GM11168 (cell line): ENCODE data around the gene HEATR1.
"Not testable (repeated sequence)": the region's sequence is repeated elsewhere in the genome, so short reads cannot be mapped to it uniquely, and the experiment has no call there.

Experiments
- in situ Hi-C: fragments of 300-500 bp; cut with MboI; formaldehyde crosslinking; loops from one replicate; pipeline ENCODE4 v1.12.0; 2022; ENCODE audit warnings: low sequenced_read_pairs; ENCODE audit not compliant: unreplicated experiment

The HEATR1 gene

GRCh38 chr1:236603991-236604904 lies at the start of gene HEATR1:
TSS of gene HEATR1 (minus strand) at chr1:236604516. CDS start at chr1:236604095, 421 bp downstream.
- in situ Hi-C loops: no loop called here

- in situ Hi-C loops: no loop called here
These were observed 40.8 kb upstream of the HEATR1 start for GRCh38 chr1:236645016-236645680.

GRCh38 chr1:236642763-236643162 lies 38.4 kb upstream of the HEATR1 start:
- in situ Hi-C loops: no loop called here

- in situ Hi-C loops: no loop called here
These were observed 35.4 kb upstream of the HEATR1 start for GRCh38 chr1:236639686-236640085.

GRCh38 chr1:236638945-236639344 lies 34.6 kb upstream of the HEATR1 start:
- in situ Hi-C loops: no loop called here

- in situ Hi-C loops: no loop called here
These were observed 31.7 kb upstream of the HEATR1 start for GRCh38 chr1:236636017-236636416.

- in situ Hi-C loops: no loop called here
These were observed 23.6 kb upstream of the HEATR1 start for GRCh38 chr1:236627727-236628408.

GRCh38 chr1:236623371-236624166 lies 19.3 kb upstream of the HEATR1 start:
- in situ Hi-C loops: no loop called here

- in situ Hi-C loops: no loop called here
These were observed 18.1 kb upstream of the HEATR1 start for GRCh38 chr1:236622407-236622806.

- in situ Hi-C loops: no loop called here
These were observed 15.1 kb upstream of the HEATR1 start for GRCh38 chr1:236619398-236619797.

GRCh38 chr1:236618507-236618906 lies 14.2 kb upstream of the HEATR1 start:
- in situ Hi-C loops: no loop called here

- in situ Hi-C loops: no loop called here
These were observed 11.3 kb upstream of the HEATR1 start for GRCh38 chr1:236615399-236616148.

- in situ Hi-C loops: no loop called here
These were observed 8.0 kb upstream of the HEATR1 start for GRCh38 chr1:236612349-236612748.

- in situ Hi-C loops: no loop called here
These were observed 4.8 kb upstream of the HEATR1 start for GRCh38 chr1:236608930-236609726.

- in situ Hi-C loops: not testable (repeated sequence)
These were observed 3.3 kb upstream of the HEATR1 start for GRCh38 chr1:236607597-236607996.

- in situ Hi-C loops: no loop called here
These were observed 840 bp upstream of the HEATR1 start for GRCh38 chr1:236604905-236605806.

- in situ Hi-C loops: no loop called here
These were observed 2.1 kb downstream of the HEATR1 start for GRCh38 chr1:236602171-236602570.
